K562 (cell line): ENCODE measurements around the gene HLA-E. TPM values are rescaled to one million over a fixed set of nuclear protein-coding genes. Genes with fewer than 3 reads are reported as not detected.

Source experiments
- ATAC-seq: fragments of 200-7000 bp; cut with Tn5 transposase; 3 replicates; pipeline ENCODE4 v1.9.1; 2020; ENCODE audit warnings: moderate library complexity
- BruUV-seq: library from RNA; stranded (reverse); fragments of 400-500 nt; replicated peaks from 2 replicates; lab custom pipeline; 2021; lab: Mats Ljungman, UMichigan
- CTCF ChIA-PET: fragments of 300-600 bp; formaldehyde crosslinking; extraction: SDS; loops from one replicate; lab custom pipeline; 2021; ENCODE audit warnings: low intra/inter-chr PET ratio; lab: Yijun Ruan, JAX
- POLR2A ChIA-PET: fragments of 300-600, 350-650 bp; sonication (Branson Sonifier 250); formaldehyde crosslinking; extraction: SDS; loops from one replicate; lab custom pipeline; 2021; ENCODE audit warnings: antibody characterized with exemption, inconsistent platforms; lab: Yijun Ruan, JAX
- DNase-seq, 4 experiments: peaks; one replicate each; pipeline versions ENCODE4 v3.0.0 to v3.0.0-alpha.2; 2011 to 2018; ENCODE audit warnings: low spot score in 3 of 4, mixed read lengths in 3 of 4; ENCODE audit errors: extremely low read depth in 1 of 4
- FAIRE-seq: peaks from 2 replicates; lab custom pipeline; 2011; peaks lifted over from hg19 to GRCh38; lab: Jason Lieb, UNC
- H2AFZ ChIP-seq: 2 replicates; pipeline ENCODE4 v1.6.0; 2011; ENCODE audit warnings: low read depth, low read length, control low read depth, inconsistent platforms
- H3K27ac ChIP-seq: fragments of 200-600 bp; 3 replicates; pipeline ENCODE4 v1.8.0; 2011; ENCODE audit warnings: low read depth, mild to moderate bottlenecking, control low read depth, inconsistent platforms, low read length, moderate library complexity, mixed read lengths; ENCODE audit errors: extremely low read depth
- H3K27me3 ChIP-seq, 2 experiments: fragments of 300-600 bp in 1 of 2; 2 replicates in 1 of 2; 3 replicates in 1 of 2; pipeline versions ENCODE4 v1.6.0 to v1.8.0; 2011; ENCODE audit warnings: inconsistent platforms in 2 of 2, low read length in 2 of 2, mild to moderate bottlenecking in 1 of 2, mixed read lengths in 1 of 2, moderate library complexity in 1 of 2; ENCODE audit not compliant: control insufficient read depth in 2 of 2, insufficient read depth in 2 of 2
- H3K36me3 ChIP-seq: fragments of 300-600 bp; 3 replicates; pipeline ENCODE4 v1.8.0; 2011; ENCODE audit warnings: mild to moderate bottlenecking, low read length, inconsistent platforms; ENCODE audit not compliant: control insufficient read depth, insufficient read depth
- H3K4me1 ChIP-seq, 2 experiments: fragments of 200-600 bp in 1 of 2; replicated peaks in 1 of 2; 2 replicates in 1 of 2; 3 replicates in 1 of 2; pipeline versions ENCODE4 v1.5.1 to v1.8.0; 2011; ENCODE audit warnings: inconsistent platforms in 2 of 2, low read length in 2 of 2, mild to moderate bottlenecking in 1 of 2, mixed read lengths in 1 of 2, moderate library complexity in 1 of 2; ENCODE audit not compliant: control insufficient read depth in 2 of 2, insufficient read depth in 2 of 2
- H3K4me2 ChIP-seq: 2 replicates; pipeline ENCODE4 v1.6.1; 2011; ENCODE audit warnings: low read length, control low read depth, inconsistent platforms, mixed read lengths; ENCODE audit not compliant: insufficient read depth
- H3K4me3 ChIP-seq: fragments of 200-600 bp; sonication (generic), shearing (Covaris generic); 2 replicates; pipeline ENCODE4 v1.5.1; 2016; ENCODE audit warnings: control low read depth, inconsistent platforms
- H3K79me2 ChIP-seq: fragments of 200-600 bp; 3 replicates; pipeline ENCODE4 v1.8.0; 2011; ENCODE audit warnings: low read length, inconsistent platforms; ENCODE audit not compliant: control insufficient read depth, insufficient read depth
- H3K9ac ChIP-seq, 2 experiments: 2 replicates each; pipeline versions ENCODE4 v1.6.0 to v1.6.1; 2011; ENCODE audit warnings: low read depth in 2 of 2, low read length in 2 of 2, control low read depth in 1 of 2, inconsistent platforms in 1 of 2, mild to moderate bottlenecking in 1 of 2, mixed read lengths in 1 of 2; ENCODE audit not compliant: insufficient read depth in 1 of 2
- H3K9me1 ChIP-seq: one replicate; pipeline ENCODE4 v1.6.0; 2011; ENCODE audit warnings: inconsistent platforms, mild to moderate bottlenecking, low read length, moderate library complexity; ENCODE audit not compliant: control insufficient read depth, insufficient read depth
- H3K9me3 ChIP-seq: replicated peaks from 2 replicates; pipeline ENCODE4 v1.5.1; 2011; ENCODE audit warnings: low read depth, low read length, inconsistent platforms; ENCODE audit not compliant: control insufficient read depth, insufficient read depth
- H4K20me1 ChIP-seq: replicated peaks from 2 replicates; pipeline ENCODE4 v1.6.1; 2011; ENCODE audit warnings: low read length, inconsistent platforms, mixed read lengths; ENCODE audit not compliant: control insufficient read depth, insufficient read depth
- CHD1 ChIP-seq: fragments of 200-600 bp; sonication (generic); IDR thresholded peaks from one replicate; pipeline ENCODE4 v1.6.1; 2012; ENCODE audit warnings: mild to moderate bottlenecking, moderate library complexity, low read length, inconsistent platforms
- RFX1 ChIP-seq: fragments of 450-650 bp; IDR thresholded peaks from 2 replicates; pipeline ENCODE4 v1.6.1; 2016; ENCODE audit warnings: mild to moderate bottlenecking, moderate library complexity
- SMAD1 ChIP-seq: fragments of 150-350 bp; IDR thresholded peaks from 2 replicates; pipeline ENCODE4 v1.6.1; 2014; ENCODE audit warnings: low read length, low read depth; ENCODE audit not compliant: partially characterized antibody
- XRCC3 ChIP-seq: fragments of 450-650 bp; IDR thresholded peaks from 2 replicates; pipeline ENCODE4 v1.6.1; 2017; ENCODE audit warnings: mild to moderate bottlenecking, moderate library complexity
- ZNF165 ChIP-seq: fragments of 250-450 bp; sonication (Bioruptor Pico); IDR thresholded peaks from 2 replicates; pipeline ENCODE4 v1.4.0; 2020; ENCODE audit warnings: borderline replicate concordance
- ZNF444 ChIP-seq: fragments of 250-450 bp; sonication (Bioruptor Pico); IDR thresholded peaks from 2 replicates; pipeline ENCODE4 v1.4.0; 2020; ENCODE audit warnings: mild to moderate bottlenecking, moderate library complexity
- ZNF780A ChIP-seq: fragments of 250-450 bp; sonication (Bioruptor Pico); IDR thresholded peaks from 2 replicates; pipeline ENCODE4 v1.5.0; 2021; ENCODE audit warnings: mild to moderate bottlenecking
- WGBS: fragments of 100-300 bp; shearing (Covaris generic); methylation state at CpG from one replicate; pipeline ENCODE4 v1.1.6; 2016; ENCODE audit warnings: low coverage, mixed read lengths; ENCODE audit not compliant: insufficient coverage; ENCODE audit errors: missing lambda C conversion rate; 5-methylcytosine and 5-hydroxymethylcytosine counted together
- in situ Hi-C: fragments of 300-500 bp; cut with MboI; formaldehyde crosslinking; loops from 4 replicates; pipeline ENCODE4 v1.15.0; 2018; ENCODE audit warnings: inconsistent platforms, mixed read lengths
- intact Hi-C: fragments of 100-400 bp; cut with micrococcal nuclease; formaldehyde crosslinking; loops from 2 replicates; pipeline ENCODE4 v1.14.2; 2022
- polyA plus RNA-seq, 8 experiments: library from polyadenylated mRNA; depleted of rRNA in 4 of 8; stranded (reverse) in 5 of 8; unstranded in 3 of 8; fragments of >200 nt; fragmentation: Nextera tagmentation in 2 of 8; fragmentation: Illumina TruSeq in 1 of 8; extraction: Ambion mirVana in 2 of 8; extraction: Trizol in 1 of 8; gene quantifications; 2 replicates each; pipeline versions ENCODE4 v1.2.1 to v1.2.3, GENCODE V29; 2011 to 2014; ENCODE audit warnings: inconsistent platforms in 1 of 8, missing spikeins in 1 of 8
- total RNA-seq, 7 experiments: library from RNA; depleted of rRNA in 6 of 7; stranded (reverse); fragments of >200 nt in 6 of 7; fragmentation: Illumina TruSeq in 2 of 7; extraction: Trizol in 2 of 7; gene quantifications; 2 replicates each; pipeline versions ENCODE4 v1.2.1 to v1.2.3, GENCODE V29; 2011 to 2021; ENCODE audit warnings: low replicate concordance in 1 of 7
- TF ChIP-seq, protein P1 (sequence below): fragments of 450-650 bp; formaldehyde crosslinking; IDR thresholded peaks from 2 replicates; pipeline ENCODE4 v1.4.0; 2022; ENCODE audit warnings: missing genetic modification characterization

Gene HLA-E
- total and polyA plus RNA-seq, 9 of the 15 experiments (the other 6 are each of a cell fraction or from before 2014, with no cell fraction given) = 3.2 to 39.9 (median 26.8) TPM

DNA sequence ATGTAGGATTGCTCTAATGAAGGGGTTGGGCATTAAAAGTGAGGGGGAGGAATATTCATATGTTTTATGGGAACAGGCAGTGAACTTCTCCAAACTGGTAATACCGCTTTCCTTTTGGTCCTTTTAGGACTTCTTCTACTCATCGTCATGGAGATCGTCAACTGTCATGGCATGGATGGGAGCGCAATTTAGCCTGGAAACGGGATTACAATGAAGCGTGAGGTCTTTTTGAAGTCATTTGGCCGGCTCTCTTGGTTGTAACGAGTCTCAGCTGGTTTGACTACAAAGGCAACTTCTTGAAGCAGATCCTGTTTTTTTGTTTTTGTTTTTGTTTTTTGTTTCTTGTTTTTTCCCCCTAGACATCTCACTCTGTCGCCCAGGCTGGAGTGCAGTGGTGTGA, 1.4 kb upstream of the HLA-E start:
- Histone ChIP-seq H3K9me1 (no peaks in the 10 kb centered on the region), H3K9me3 (no peaks in the 10 kb centered on the region), H3K4me3 (no peak overlapping the region), H4K20me1 (peaks cover 5% of the 10 kb centered on the region), H3K27me3 (no peaks in the 10 kb centered on the region), H3K4me1 (peaks cover 7 to 17% of the 10 kb centered on the region in 2 experiments; a peak in 4 of 5 replicates), H3K4me2 (no peak overlapping the region), H3K79me2 (peaks cover 7% of the 10 kb centered on the region; the same call in 2 of the 3 replicates), H3K9ac (no peak overlapping the region), H3K36me3 (peaks cover 19% of the 10 kb centered on the region), H3K27ac (no peak overlapping the region), H2AFZ (no peak overlapping the region)
- in situ Hi-C loops (no loop called here), intact Hi-C loops (no loop called here)
- ChIA-PET CTCF (interaction anchor here (0.7 kb wide), 1 partner anchor 57 kb away, joined by 3 read pairs; no protein-coding TSS in a partner anchor), POLR2A (interaction anchor here (1.2 kb wide), 1 partner anchor 19 kb away, joined by 3 read pairs; no protein-coding TSS in a partner anchor)
- DNase-seq = no peak
- no peak for TF ChIP-seq ZNF444 (CRISPR knock-in tag)
- no peak for TF ChIP-seq CHD1
- peak; percentile 20; the same call in 1 of the 2 replicates for TF ChIP-seq RFX1
- TF ChIP-seq SMAD1 = no peak
- TF ChIP-seq, protein P1, sequence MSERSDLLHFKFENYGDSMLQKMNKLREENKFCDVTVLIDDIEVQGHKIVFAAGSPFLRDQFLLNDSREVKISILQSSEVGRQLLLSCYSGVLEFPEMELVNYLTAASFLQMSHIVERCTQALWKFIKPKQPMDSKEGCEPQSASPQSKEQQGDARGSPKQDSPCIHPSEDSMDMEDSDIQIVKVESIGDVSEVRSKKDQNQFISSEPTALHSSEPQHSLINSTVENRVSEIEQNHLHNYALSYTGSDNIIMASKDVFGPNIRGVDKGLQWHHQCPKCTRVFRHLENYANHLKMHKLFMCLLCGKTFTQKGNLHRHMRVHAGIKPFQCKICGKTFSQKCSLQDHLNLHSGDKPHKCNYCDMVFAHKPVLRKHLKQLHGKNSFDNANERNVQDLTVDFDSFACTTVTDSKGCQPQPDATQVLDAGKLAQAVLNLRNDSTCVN (CRISPR knock-in tag) = no peak
- TF ChIP-seq XRCC3 = no peak
- no peak for TF ChIP-seq ZNF165
- no peak for TF ChIP-seq ZNF780A
- BruUV-seq = no TSS peak
- WGBS = 76% methylated on average over 9 of the region's 9 CpGs
- ATAC-seq = no peak
- no peak for FAIRE-seq
